ENCODE results near the gene INSC. TPM values are rescaled to one million over a fixed set of nuclear protein-coding genes. Genes with fewer than 3 reads are reported as not detected.

The INSC gene
- total and polyA plus RNA-seq, 2 experiments from 2014 or later, result 1.1 to 1.2 TPM

GRCh38 chr11:15293975-15294620 is 179.4 kb downstream of the INSC start:
- Histone ChIP-seq H3K9ac (no peak overlapping the region), H2AFZ (no peak overlapping the region), H3K36me3 (ENCODE audit: low read depth) (no peaks in the 10 kb centered on the region), H3K9me2 (ENCODE audit: insufficient read depth) (no peaks in the 10 kb centered on the region), H3K27me3 (replicated peaks; ENCODE audit: insufficient read depth) (peaks cover 6% of the 10 kb centered on the region), H3K27ac (no peak overlapping the region), H3K79me2 (ENCODE audit: insufficient read depth) (no peaks in the 10 kb centered on the region), H3K4me1 (ENCODE audit: insufficient read depth) (no peaks in the 10 kb centered on the region), H3K4me2 (ENCODE audit: unreplicated experiment) (no peak overlapping the region), H3K9me3 (ENCODE audit: low read depth) (no peaks in the 10 kb centered on the region), H3K4me3 (no peak overlapping the region), H4K20me1 (ENCODE audit: insufficient read depth) (no peaks in the 10 kb centered on the region), H3F3A (ENCODE audit: insufficient read depth) (no peaks in the 10 kb centered on the region)
- in situ Hi-C loops (cut with MboI), result no loop called here
- 10 to 16% methylated on average over 1 of the region's 1 CpG for WGBS, 2 experiments (ENCODE audit: low coverage in 1 of 2, low lambda C conversion rate in 2 of 2, missing lambda C conversion rate in 2 of 2)
- DNase-seq, result no peak
- TF ChIP-seq EZH2phosphoT487 (IDR thresholded peaks at IDR 0.05; ENCODE audit: insufficient read depth, low read depth) (no peak), EZH2 (IDR thresholded peaks at IDR 0.05; ENCODE audit: insufficient read depth, poor library complexity, severe bottlenecking) (no peak)

DNA sequence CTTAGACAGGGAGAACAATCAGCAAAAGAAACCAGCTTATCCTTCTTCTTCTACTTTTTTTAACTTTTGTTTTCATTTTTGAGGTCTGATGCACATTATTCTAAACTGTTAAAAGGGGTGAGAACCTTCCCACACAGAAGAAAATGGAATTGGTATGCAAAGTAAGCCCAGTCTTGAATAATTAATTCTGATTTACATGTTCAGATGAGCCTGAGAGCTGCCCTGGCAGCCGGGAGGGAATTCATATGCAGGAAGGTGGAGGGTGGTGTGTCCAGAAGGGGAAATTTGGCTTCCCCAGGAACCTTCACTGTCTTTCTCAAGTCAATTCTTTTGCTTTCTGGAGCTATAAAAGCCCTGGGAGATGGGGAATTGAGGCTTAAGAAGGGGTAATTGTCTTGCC is 181.0 kb downstream of the INSC start:
- Histone ChIP-seq H3K9me2 (ENCODE audit: insufficient read depth) (no peaks in the 10 kb centered on the region), H3K4me2 (ENCODE audit: unreplicated experiment) (no peak overlapping the region), H3K27ac (no peak overlapping the region), H3K9me3 (ENCODE audit: low read depth) (no peaks in the 10 kb centered on the region), H3F3A (ENCODE audit: insufficient read depth) (no peaks in the 10 kb centered on the region), H3K4me1 (ENCODE audit: insufficient read depth) (no peaks in the 10 kb centered on the region), H3K27me3 (replicated peaks; ENCODE audit: insufficient read depth) (peaks cover 2% of the 10 kb centered on the region), H2AFZ (no peak overlapping the region), H3K9ac (no peak overlapping the region), H3K4me3 (no peak overlapping the region), H3K79me2 (ENCODE audit: insufficient read depth) (no peaks in the 10 kb centered on the region), H4K20me1 (ENCODE audit: insufficient read depth) (no peaks in the 10 kb centered on the region), H3K36me3 (ENCODE audit: low read depth) (no peaks in the 10 kb centered on the region)
- 10 to 19% methylated on average over 1 of the region's 1 CpG for WGBS, 2 experiments (ENCODE audit: low coverage in 1 of 2, low lambda C conversion rate in 2 of 2, missing lambda C conversion rate in 2 of 2)
- in situ Hi-C loops (cut with MboI), result no loop called here
- TF ChIP-seq EZH2 (IDR thresholded peaks at IDR 0.05; ENCODE audit: insufficient read depth, poor library complexity, severe bottlenecking) (no peak), EZH2phosphoT487 (IDR thresholded peaks at IDR 0.05; ENCODE audit: insufficient read depth, low read depth) (no peak)
- DNase-seq, result no peak

Other genes starting within 250 kb of the INSC start
- gene CYP2R1, start 222.7 kb upstream of the INSC start, total RNA-seq (2014; rRNA removed; shearing (Covaris generic)), result 8.2 and 25.7 TPM in 2 replicates
- gene CYP2R1, start 222.7 kb upstream of the INSC start, polyA plus RNA-seq (2016; fragmentation: Nextera tagmentation; extraction: Ambion mirVana), result 4.2 and 5.3 TPM in 2 replicates
- gene CALCA, start 142.6 kb upstream of the INSC start, total RNA-seq (2014; rRNA removed; shearing (Covaris generic)), result 1.3 TPM in 1 of 2 replicates, not detected in the other
- not detected in 2 replicates for gene CALCA, start 142.6 kb upstream of the INSC start, polyA plus RNA-seq (2016; fragmentation: Nextera tagmentation; extraction: Ambion mirVana)
- gene CALCB, start 41.3 kb upstream of the INSC start, total RNA-seq (2014; rRNA removed; shearing (Covaris generic)), result not detected in 2 replicates
- not detected in 2 replicates for gene CALCB, start 41.3 kb upstream of the INSC start, polyA plus RNA-seq (2016; fragmentation: Nextera tagmentation; extraction: Ambion mirVana)

Data from GM23248 (cell line).